Fibroblast of peridontal ligament (primary cell): ENCODE data around the gene SGK1.
"Not testable (repeated sequence)": the region's sequence is repeated elsewhere in the genome, so short reads cannot be mapped to it uniquely, and the experiment has no call there.

ENCODE experiments used
- DNase-seq: peaks from one replicate; pipeline ENCODE4 v3.0.0-alpha.2; 2010; ENCODE audit errors: extremely low read depth

SGK1 gene

GRCh38 chr6:134190883-134191282 is 127.0 kb downstream of the SGK1 start:
- no peak for DNase-seq

- no peak for DNase-seq
Measured at GRCh38 chr6:134187751-134188150, 130.2 kb downstream of the SGK1 start.

GRCh38 chr6:134187154-134187553 is 130.8 kb downstream of the SGK1 start:
- no peak for DNase-seq

- no peak for DNase-seq
Measured at GRCh38 chr6:134186355-134186754, 131.6 kb downstream of the SGK1 start.

GRCh38 chr6:134185277-134185676 is 132.6 kb downstream of the SGK1 start:
- DNase-seq, result no peak

- DNase-seq, result no peak
Measured at GRCh38 chr6:134183844-134184243, 134.1 kb downstream of the SGK1 start.

- no peak for DNase-seq
Measured at GRCh38 chr6:134182528-134182927, 135.4 kb downstream of the SGK1 start.

- DNase-seq, result not testable (repeated sequence)
Measured at GRCh38 chr6:134181726-134182125, 136.2 kb downstream of the SGK1 start.

- DNase-seq, result not testable (repeated sequence)
Measured at GRCh38 chr6:134181251-134181650, 136.7 kb downstream of the SGK1 start.

- not testable (repeated sequence) for DNase-seq
Measured at GRCh38 chr6:134180540-134180939, 137.4 kb downstream of the SGK1 start.

- DNase-seq, result peak; percentile 96
Measured at GRCh38 chr6:134178161-134179044, 139.5 kb downstream of the SGK1 start.

- peak; percentile 83 for DNase-seq
Measured at GRCh38 chr6:134177753-134178160, 140.2 kb downstream of the SGK1 start.

- no peak for DNase-seq
Measured at GRCh38 chr6:134177236-134177635, 140.7 kb downstream of the SGK1 start.

- peak; percentile 42 for DNase-seq
Measured at GRCh38 chr6:134176264-134176975, 141.5 kb downstream of the SGK1 start.

GRCh38 chr6:134175532-134176263 is 142.2 kb downstream of the SGK1 start:
- peak; percentile 61 for DNase-seq

- DNase-seq, result peak; percentile 88
Measured at GRCh38 chr6:134174672-134175531, 143.0 kb downstream of the SGK1 start.

- DNase-seq, result peak; percentile 94
Measured at GRCh38 chr6:134173936-134174671, 143.8 kb downstream of the SGK1 start.

GRCh38 chr6:134173366-134173725 is 144.6 kb downstream of the SGK1 start:
- DNase-seq, result peak; percentile 39

- peak; percentile 24 for DNase-seq
Measured at GRCh38 chr6:134172706-134173365, 145.1 kb downstream of the SGK1 start.
